Measurements from ENCODE around the gene ASPSCR1.

DNA sequence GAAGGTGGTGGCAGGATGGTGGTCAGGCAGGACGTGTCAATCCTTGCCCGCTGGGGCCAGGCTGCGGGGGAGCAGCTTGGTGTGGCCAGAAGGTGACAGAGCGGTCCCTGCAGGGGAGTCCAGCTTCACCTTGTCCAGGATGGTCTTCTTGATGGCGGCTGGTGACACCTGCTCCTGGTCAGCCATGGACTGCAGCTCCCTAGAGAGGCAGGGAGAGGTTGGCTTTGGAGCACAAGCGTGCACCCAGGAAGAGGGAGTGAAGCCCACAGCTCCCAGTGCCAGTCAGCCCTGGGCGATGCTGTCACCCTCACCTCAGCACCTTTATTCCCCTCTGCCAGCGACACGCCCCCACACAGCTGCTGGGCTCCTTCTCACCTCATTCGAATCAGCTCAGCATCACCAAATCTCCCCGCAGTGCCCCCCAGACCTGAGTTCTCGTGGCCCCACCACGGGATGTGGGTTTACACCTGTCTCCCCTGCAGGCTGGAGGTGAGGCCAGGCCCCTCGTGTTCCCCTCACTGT is 44.2 kb upstream of the ASPSCR1 start:
- no peak for TF ChIP-seq POLR2A (IDR thresholded peaks at IDR 0.05)
- TF ChIP-seq, protein P1, sequence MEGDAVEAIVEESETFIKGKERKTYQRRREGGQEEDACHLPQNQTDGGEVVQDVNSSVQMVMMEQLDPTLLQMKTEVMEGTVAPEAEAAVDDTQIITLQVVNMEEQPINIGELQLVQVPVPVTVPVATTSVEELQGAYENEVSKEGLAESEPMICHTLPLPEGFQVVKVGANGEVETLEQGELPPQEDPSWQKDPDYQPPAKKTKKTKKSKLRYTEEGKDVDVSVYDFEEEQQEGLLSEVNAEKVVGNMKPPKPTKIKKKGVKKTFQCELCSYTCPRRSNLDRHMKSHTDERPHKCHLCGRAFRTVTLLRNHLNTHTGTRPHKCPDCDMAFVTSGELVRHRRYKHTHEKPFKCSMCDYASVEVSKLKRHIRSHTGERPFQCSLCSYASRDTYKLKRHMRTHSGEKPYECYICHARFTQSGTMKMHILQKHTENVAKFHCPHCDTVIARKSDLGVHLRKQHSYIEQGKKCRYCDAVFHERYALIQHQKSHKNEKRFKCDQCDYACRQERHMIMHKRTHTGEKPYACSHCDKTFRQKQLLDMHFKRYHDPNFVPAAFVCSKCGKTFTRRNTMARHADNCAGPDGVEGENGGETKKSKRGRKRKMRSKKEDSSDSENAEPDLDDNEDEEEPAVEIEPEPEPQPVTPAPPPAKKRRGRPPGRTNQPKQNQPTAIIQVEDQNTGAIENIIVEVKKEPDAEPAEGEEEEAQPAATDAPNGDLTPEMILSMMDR (IDR thresholded peaks at IDR 0.05), result no peak
